Right atrium auricular region (tissue), 2 donors: Measurements from ENCODE around the gene PLA2G12A. TPM values are rescaled to one million over a fixed set of nuclear protein-coding genes. Genes with fewer than 3 reads are reported as not detected.

ENCODE experiments used
- DNase-seq: peaks from one replicate; pipeline ENCODE4 v3.0.0-alpha.2; 2019; ENCODE audit warnings: low spot score
- H3K27ac ChIP-seq, 2 donors: fragments of 200-600 bp; sonication (generic); 1 replicate in 1 of 2; 2 replicates in 1 of 2; pipeline ENCODE4 v1.5.1; 2016 to 2019
- H3K27me3 ChIP-seq, 2 donors: fragments of 200-600 bp; sonication (generic); one replicate each; pipeline versions ENCODE4 v1.5.1 to v1.6.0; 2017 to 2019
- H3K36me3 ChIP-seq: fragments of 200-600 bp; sonication (generic); one replicate; pipeline ENCODE4 v1.5.1; 2016
- H3K4me1 ChIP-seq, 2 donors: fragments of 200-600 bp; sonication (generic); one replicate each; pipeline versions ENCODE4 v1.5.1 to v1.6.0; 2017 to 2019
- H3K4me3 ChIP-seq, 2 donors: fragments of 200-600 bp; sonication (generic); 1 replicate in 1 of 2; 2 replicates in 1 of 2; pipeline ENCODE4 v1.5.1; 2017 to 2019; ENCODE audit warnings: mild to moderate bottlenecking in 1 of 2, moderate library complexity in 1 of 2
- H3K9me3 ChIP-seq, 2 donors: fragments of 200-600 bp; sonication (generic); one replicate each; pipeline ENCODE4 v1.5.1; 2019
- CTCF ChIP-seq, 2 donors: fragments of 200-600 bp; sonication (generic); IDR thresholded peaks; one replicate each; pipeline ENCODE4 v1.5.1; 2019; ENCODE audit warnings: antibody characterized with exemption in 2 of 2
- total RNA-seq, 2 donors: library from RNA; depleted of rRNA; stranded (reverse); fragments of >200 nt; gene quantifications; one replicate each; pipeline ENCODE4 v1.1.0, GENCODE V29; 2016

Gene PLA2G12A
- total RNA-seq, 2 donors from 2014 or later = 52.1 to 56.4 TPM

- Histone ChIP-seq H3K4me3 (no peak overlapping the region), H3K27ac (no peak overlapping the region), H3K4me1 (no peaks in the 10 kb centered on the region), H3K9me3 (no peaks in the 10 kb centered on the region), H3K36me3 (no peaks in the 10 kb centered on the region), H3K27me3 (no peaks in the 10 kb centered on the region)
- TF ChIP-seq CTCF (IDR thresholded peaks at IDR 0.05) = no peak
- no peak for DNase-seq
Measured at GRCh38 chr4:109735566-109736365, 5.9 kb upstream of the PLA2G12A start.

GRCh38 chr4:109733728-109734127 is 3.9 kb upstream of the PLA2G12A start:
- DNase-seq = no peak
- Histone ChIP-seq H3K9me3 (no peaks in the 10 kb centered on the region), H3K27ac (no peak overlapping the region), H3K4me3 (no peak overlapping the region), H3K4me1 (peaks cover 0 to 7% of the 10 kb centered on the region in 2 donors), H3K36me3 (no peaks in the 10 kb centered on the region), H3K27me3 (no peaks in the 10 kb centered on the region)
- no peak for TF ChIP-seq CTCF (IDR thresholded peaks at IDR 0.05)

- DNase-seq = no peak
- peak overlapping the region; percentile 82 to 95 for H3K4me3 ChIP-seq
- H3K4me1 ChIP-seq = peaks cover 0 to 12% of the 10 kb centered on the region in 2 donors
- TF ChIP-seq CTCF (IDR thresholded peaks at IDR 0.05) = no peak
- no peaks in the 10 kb centered on the region for H3K36me3 ChIP-seq
- no peaks in the 10 kb centered on the region for H3K27me3 ChIP-seq
- peak overlapping the region; percentile 87 to 90 for H3K27ac ChIP-seq
- no peaks in the 10 kb centered on the region for H3K9me3 ChIP-seq
Measured at GRCh38 chr4:109730619-109731545, 1.0 kb upstream of the PLA2G12A start.

DNA sequence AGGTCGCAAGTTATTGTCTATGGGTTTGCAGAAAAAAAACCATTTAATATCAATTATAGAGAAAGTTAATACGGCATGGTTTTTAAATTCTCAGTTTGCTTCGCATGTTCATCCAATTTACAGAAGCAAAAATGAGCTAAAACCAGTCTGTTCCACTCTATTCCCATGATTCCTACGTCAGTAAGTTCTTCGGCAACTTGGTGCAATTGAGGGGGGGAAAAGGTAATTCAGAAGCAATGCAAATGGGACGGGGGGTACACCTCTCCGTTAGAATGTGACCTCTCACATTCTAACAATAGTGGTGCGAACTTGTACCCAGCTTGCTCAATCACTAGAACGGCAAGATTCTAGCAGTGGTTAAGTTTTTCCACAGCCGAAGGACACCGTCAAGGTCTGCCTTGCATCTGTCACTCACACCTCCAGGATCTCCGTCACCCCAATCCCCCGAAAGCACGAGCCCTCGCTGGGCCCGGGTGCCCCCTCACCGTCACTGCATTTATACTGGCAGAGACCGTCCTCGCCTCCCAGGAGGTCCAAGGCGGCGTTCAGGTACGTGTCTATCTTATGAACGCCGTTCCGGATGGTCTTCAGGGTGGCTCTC is 653 bp downstream of the PLA2G12A start:
- no peak for DNase-seq
- no peaks in the 10 kb centered on the region for H3K27me3 ChIP-seq
- peaks cover 0 to 12% of the 10 kb centered on the region in 2 donors for H3K4me1 ChIP-seq
- peak overlapping the region; percentile 87 to 90 for H3K27ac ChIP-seq
- TF ChIP-seq CTCF (IDR thresholded peaks at IDR 0.05) = no peak
- H3K4me3 ChIP-seq = peak overlapping the region; percentile 82 to 95
- H3K36me3 ChIP-seq = no peaks in the 10 kb centered on the region
- no peaks in the 10 kb centered on the region for H3K9me3 ChIP-seq

DNA sequence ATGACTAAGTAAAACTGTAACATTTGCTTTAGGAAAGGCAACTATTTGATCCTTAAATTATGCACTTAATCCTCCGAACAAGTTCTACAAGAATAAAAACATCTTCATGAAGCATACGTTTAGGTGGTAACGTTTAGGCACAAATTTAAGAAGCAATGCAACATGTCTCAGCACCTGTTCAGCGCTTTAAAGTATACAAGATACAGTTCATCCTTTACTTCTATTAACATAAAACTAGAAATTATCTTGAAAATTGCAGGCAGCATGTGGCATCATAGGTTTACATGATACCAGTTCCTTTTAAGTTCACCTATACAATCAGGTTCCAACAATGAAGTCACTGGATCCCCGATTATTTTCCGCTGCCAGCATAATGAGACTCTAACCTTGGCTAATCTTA is 1.5 kb downstream of the PLA2G12A start:
- peak overlapping the region in 1 of 2 donors; percentile 90 for H3K27ac ChIP-seq
- DNase-seq = no peak
- no peaks in the 10 kb centered on the region for H3K9me3 ChIP-seq
- peaks cover 0 to 12% of the 10 kb centered on the region in 2 donors for H3K4me1 ChIP-seq
- H3K36me3 ChIP-seq = no peaks in the 10 kb centered on the region
- H3K27me3 ChIP-seq = no peaks in the 10 kb centered on the region
- peak overlapping the region; percentile 82 to 95 for H3K4me3 ChIP-seq
- no peak for TF ChIP-seq CTCF (IDR thresholded peaks at IDR 0.05)
